K562 (cell line): Measurements from ENCODE around the gene CCDC85B. TPM values are rescaled to one million over a fixed set of nuclear protein-coding genes. Genes with fewer than 3 reads are reported as not detected.

Experiments
- ATAC-seq: fragments of 200-7000 bp; cut with Tn5 transposase; 3 replicates; pipeline ENCODE4 v1.9.1; 2020; ENCODE audit warnings: moderate library complexity
- BruUV-seq: library from RNA; stranded (reverse); fragments of 400-500 nt; replicated peaks from 2 replicates; lab custom pipeline; 2021; lab: Mats Ljungman, UMichigan
- CTCF ChIA-PET: fragments of 300-600 bp; formaldehyde crosslinking; extraction: SDS; loops from one replicate; lab custom pipeline; 2021; ENCODE audit warnings: low intra/inter-chr PET ratio; lab: Yijun Ruan, JAX
- POLR2A ChIA-PET: fragments of 300-600, 350-650 bp; sonication (Branson Sonifier 250); formaldehyde crosslinking; extraction: SDS; loops from one replicate; lab custom pipeline; 2021; ENCODE audit warnings: antibody characterized with exemption, inconsistent platforms; lab: Yijun Ruan, JAX
- DNase-seq, 4 experiments: peaks; one replicate each; pipeline versions ENCODE4 v3.0.0 to v3.0.0-alpha.2; 2011 to 2018; ENCODE audit warnings: low spot score in 3 of 4, mixed read lengths in 3 of 4; ENCODE audit errors: extremely low read depth in 1 of 4
- FAIRE-seq: peaks from 2 replicates; lab custom pipeline; 2011; peaks lifted over from hg19 to GRCh38; lab: Jason Lieb, UNC
- H2AFZ ChIP-seq: 2 replicates; pipeline ENCODE4 v1.6.0; 2011; ENCODE audit warnings: low read depth, low read length, control low read depth, inconsistent platforms
- H3K27ac ChIP-seq: fragments of 200-600 bp; 3 replicates; pipeline ENCODE4 v1.8.0; 2011; ENCODE audit warnings: low read depth, mild to moderate bottlenecking, control low read depth, inconsistent platforms, low read length, moderate library complexity, mixed read lengths; ENCODE audit errors: extremely low read depth
- H3K27me3 ChIP-seq, 2 experiments: fragments of 300-600 bp in 1 of 2; 2 replicates in 1 of 2; 3 replicates in 1 of 2; pipeline versions ENCODE4 v1.6.0 to v1.8.0; 2011; ENCODE audit warnings: inconsistent platforms in 2 of 2, low read length in 2 of 2, mild to moderate bottlenecking in 1 of 2, mixed read lengths in 1 of 2, moderate library complexity in 1 of 2; ENCODE audit not compliant: control insufficient read depth in 2 of 2, insufficient read depth in 2 of 2
- H3K36me3 ChIP-seq: fragments of 300-600 bp; 3 replicates; pipeline ENCODE4 v1.8.0; 2011; ENCODE audit warnings: mild to moderate bottlenecking, low read length, inconsistent platforms; ENCODE audit not compliant: control insufficient read depth, insufficient read depth
- H3K4me1 ChIP-seq, 2 experiments: fragments of 200-600 bp in 1 of 2; replicated peaks in 1 of 2; 2 replicates in 1 of 2; 3 replicates in 1 of 2; pipeline versions ENCODE4 v1.5.1 to v1.8.0; 2011; ENCODE audit warnings: inconsistent platforms in 2 of 2, low read length in 2 of 2, mild to moderate bottlenecking in 1 of 2, mixed read lengths in 1 of 2, moderate library complexity in 1 of 2; ENCODE audit not compliant: control insufficient read depth in 2 of 2, insufficient read depth in 2 of 2
- H3K4me2 ChIP-seq: 2 replicates; pipeline ENCODE4 v1.6.1; 2011; ENCODE audit warnings: low read length, control low read depth, inconsistent platforms, mixed read lengths; ENCODE audit not compliant: insufficient read depth
- H3K4me3 ChIP-seq: fragments of 200-600 bp; sonication (generic), shearing (Covaris generic); 2 replicates; pipeline ENCODE4 v1.5.1; 2016; ENCODE audit warnings: control low read depth, inconsistent platforms
- H3K79me2 ChIP-seq: fragments of 200-600 bp; 3 replicates; pipeline ENCODE4 v1.8.0; 2011; ENCODE audit warnings: low read length, inconsistent platforms; ENCODE audit not compliant: control insufficient read depth, insufficient read depth
- H3K9ac ChIP-seq, 2 experiments: 2 replicates each; pipeline versions ENCODE4 v1.6.0 to v1.6.1; 2011; ENCODE audit warnings: low read depth in 2 of 2, low read length in 2 of 2, control low read depth in 1 of 2, inconsistent platforms in 1 of 2, mild to moderate bottlenecking in 1 of 2, mixed read lengths in 1 of 2; ENCODE audit not compliant: insufficient read depth in 1 of 2
- H3K9me1 ChIP-seq: one replicate; pipeline ENCODE4 v1.6.0; 2011; ENCODE audit warnings: inconsistent platforms, mild to moderate bottlenecking, low read length, moderate library complexity; ENCODE audit not compliant: control insufficient read depth, insufficient read depth
- H3K9me3 ChIP-seq: replicated peaks from 2 replicates; pipeline ENCODE4 v1.5.1; 2011; ENCODE audit warnings: low read depth, low read length, inconsistent platforms; ENCODE audit not compliant: control insufficient read depth, insufficient read depth
- H4K20me1 ChIP-seq: replicated peaks from 2 replicates; pipeline ENCODE4 v1.6.1; 2011; ENCODE audit warnings: low read length, inconsistent platforms, mixed read lengths; ENCODE audit not compliant: control insufficient read depth, insufficient read depth
- CBFB ChIP-seq: sonication (generic); formaldehyde crosslinking; IDR thresholded peaks from 2 replicates; pipeline ENCODE4 v1.4.0; 2020; ENCODE audit warnings: mild to moderate bottlenecking, missing genetic modification reagents
- COPS2 ChIP-seq: fragments of 450-650 bp; conservative IDR thresholded peaks from 2 replicates; pipeline ENCODE4 v1.6.1; 2016; ENCODE audit warnings: mild to moderate bottlenecking, moderate library complexity
- E2F3 ChIP-seq: fragments of 250-450 bp; sonication (Bioruptor Pico); IDR thresholded peaks from 2 replicates; pipeline ENCODE4 v1.4.0; 2020; ENCODE audit warnings: mild to moderate bottlenecking
- ELF4 ChIP-seq: fragments of 450-650 bp; formaldehyde crosslinking; IDR thresholded peaks from 2 replicates; pipeline ENCODE4 v1.4.0; 2022; ENCODE audit warnings: missing genetic modification characterization
- FOXP1 ChIP-seq: sonication (generic); formaldehyde crosslinking; IDR thresholded peaks from 2 replicates; pipeline ENCODE4 v1.8.0; 2022; ENCODE audit warnings: mild to moderate bottlenecking, missing genetic modification reagents
- GTF2E2 ChIP-seq: fragments of 200-800 bp; sonication (Bioruptor generic); IDR thresholded peaks from 2 replicates; pipeline ENCODE4 v1.6.1; 2016; ENCODE audit warnings: missing genetic modification characterization, missing compliant biosample characterization
- HNRNPL ChIP-seq: fragments of 200-400 bp; formaldehyde crosslinking; IDR thresholded peaks from 2 replicates; pipeline ENCODE4 v1.6.1; 2017; ENCODE audit warnings: low read depth, mild to moderate bottlenecking, low read length
- PKNOX1 ChIP-seq: fragments of 450-650 bp; IDR thresholded peaks from 2 replicates; pipeline ENCODE4 v1.6.1; 2016
- POLR2G ChIP-seq: fragments of 200-400 bp; formaldehyde crosslinking; IDR thresholded peaks from 2 replicates; pipeline ENCODE4 v1.6.1; 2017; ENCODE audit warnings: low read depth, mild to moderate bottlenecking, antibody characterized with exemption, low read length, moderate library complexity
- RBFOX2 ChIP-seq: fragments of 200-400 bp; formaldehyde crosslinking; IDR thresholded peaks from 2 replicates; pipeline ENCODE4 v1.6.1; 2017; ENCODE audit warnings: low read depth, mild to moderate bottlenecking, low read length, moderate library complexity
- RBM14 ChIP-seq: fragments of 200-400 bp; formaldehyde crosslinking; IDR thresholded peaks from 2 replicates; pipeline ENCODE4 v1.6.1; 2018; ENCODE audit warnings: low read depth, mild to moderate bottlenecking, low read length, moderate library complexity, borderline replicate concordance; ENCODE audit not compliant: insufficient read depth
- WGBS: fragments of 100-300 bp; shearing (Covaris generic); methylation state at CpG from one replicate; pipeline ENCODE4 v1.1.6; 2016; ENCODE audit warnings: low coverage, mixed read lengths; ENCODE audit not compliant: insufficient coverage; ENCODE audit errors: missing lambda C conversion rate; 5-methylcytosine and 5-hydroxymethylcytosine counted together
- in situ Hi-C: fragments of 300-500 bp; cut with MboI; formaldehyde crosslinking; loops from 4 replicates; pipeline ENCODE4 v1.15.0; 2018; ENCODE audit warnings: inconsistent platforms, mixed read lengths
- intact Hi-C: fragments of 100-400 bp; cut with micrococcal nuclease; formaldehyde crosslinking; loops from 2 replicates; pipeline ENCODE4 v1.14.2; 2022
- polyA plus RNA-seq, 8 experiments: library from polyadenylated mRNA; depleted of rRNA in 4 of 8; stranded (reverse) in 5 of 8; unstranded in 3 of 8; fragments of >200 nt; fragmentation: Nextera tagmentation in 2 of 8; fragmentation: Illumina TruSeq in 1 of 8; extraction: Ambion mirVana in 2 of 8; extraction: Trizol in 1 of 8; gene quantifications; 2 replicates each; pipeline versions ENCODE4 v1.2.1 to v1.2.3, GENCODE V29; 2011 to 2014; ENCODE audit warnings: inconsistent platforms in 1 of 8, missing spikeins in 1 of 8
- total RNA-seq, 7 experiments: library from RNA; depleted of rRNA in 6 of 7; stranded (reverse); fragments of >200 nt in 6 of 7; fragmentation: Illumina TruSeq in 2 of 7; extraction: Trizol in 2 of 7; gene quantifications; 2 replicates each; pipeline versions ENCODE4 v1.2.1 to v1.2.3, GENCODE V29; 2011 to 2021; ENCODE audit warnings: low replicate concordance in 1 of 7

Gene CCDC85B
- total and polyA plus RNA-seq, 9 of the 15 experiments (the other 6 are each of a cell fraction or from before 2014, with no cell fraction given) = 0.14 to 138 (median 6.2) TPM

- no peaks in the 10 kb centered on the region for H3K27me3 ChIP-seq
- in situ Hi-C loops (no loop called here), intact Hi-C loops (no loop called here)
- no peak overlapping the region for H2AFZ ChIP-seq
- ChIA-PET POLR2A (interaction anchor here (0.7 to 2.1 kb wide), 10 partner anchors 8 to 248 kb away, joined by 3 to 12 read pairs (median 6); partner anchors contain the start of genes CCDC85B and FOSL1), CTCF (no interaction called here)
- no peak for ATAC-seq
- peak overlapping the region; percentile 96 to 99 for H3K9ac ChIP-seq
- H3K4me3 ChIP-seq = peak overlapping the region; percentile 98
- H3K4me1 ChIP-seq = peaks cover 30 to 65% of the 10 kb centered on the region in 2 experiments
- H3K79me2 ChIP-seq = peaks cover 31% of the 10 kb centered on the region
- H3K9me1 ChIP-seq = no peaks in the 10 kb centered on the region
- H3K27ac ChIP-seq = peak overlapping the region; percentile 95; the same call in 2 of the 3 replicates
- BruUV-seq = TSS peak; percentile 75
- H4K20me1 ChIP-seq = no peaks in the 10 kb centered on the region
- H3K9me3 ChIP-seq = no peaks in the 10 kb centered on the region
- no peak for FAIRE-seq
- H3K36me3 ChIP-seq = peaks cover 25% of the 10 kb centered on the region; the same call in 1 of the 3 replicates
- no peak for DNase-seq
- WGBS = 91% methylated on average over 33 of the region's 35 CpGs
- peak overlapping the region; percentile 94 for H3K4me2 ChIP-seq
- TF ChIP-seq RBFOX2 = peak; percentile 66
- TF ChIP-seq E2F3 = no peak
- TF ChIP-seq COPS2 = no peak
- TF ChIP-seq ELF4 (CRISPR knock-in tag) = no peak
- 0 out of 2 replicates have a peak, but pooled peaks have one; percentile 7 for TF ChIP-seq GTF2E2
- TF ChIP-seq RBM14 = 0 out of 2 replicates have a peak, but pooled peaks have one; percentile 82
- peak; percentile 70 for TF ChIP-seq POLR2G
- TF ChIP-seq HNRNPL = peak; percentile 89; the same call in 1 of the 2 replicates
- no peak for TF ChIP-seq PKNOX1
- 0 out of 2 replicates have a peak, but pooled peaks have one; percentile 40 for TF ChIP-seq CBFB (CRISPR knock-in tag)
- 0 out of 2 replicates have a peak, but pooled peaks have one; percentile 8 for TF ChIP-seq FOXP1 (CRISPR knock-in tag)
Observed at GRCh38 chr11:65917434-65918210, 27.1 kb downstream of the CCDC85B start.
